GM12878 (cell line): ENCODE measurements around the gene COMMD1. TPM values are rescaled to one million over a fixed set of nuclear protein-coding genes. Genes with fewer than 3 reads are reported as not detected.

Source experiments
- ATAC-seq: fragments of 200-7000 bp; cut with Tn5 transposase; 3 replicates; pipeline ENCODE4 v1.9.1; 2020; ENCODE audit warnings: mild to moderate bottlenecking, moderate library complexity
- BruUV-seq: library from RNA; stranded (reverse); fragments of 400-500 nt; replicated peaks from 2 replicates; lab custom pipeline; 2021; lab: Mats Ljungman, UMichigan
- CTCF ChIA-PET: fragments of 300-600 bp; sonication (Branson Sonifier 250); formaldehyde crosslinking; extraction: SDS; loops from one replicate; lab custom pipeline; 2021; ENCODE audit warnings: inconsistent platforms; lab: Yijun Ruan, JAX
- POLR2A ChIA-PET: fragments of 350-600 bp; formaldehyde crosslinking; extraction: SDS; loops from one replicate; lab custom pipeline; 2021; ENCODE audit warnings: inconsistent platforms; lab: Charles Lee
- RAD21 ChIA-PET: fragments of 300-600 bp; sonication (Branson Sonifier 250); formaldehyde crosslinking; loops from one replicate; lab custom pipeline; 2023; ENCODE audit warnings: antibody characterized with exemption; ENCODE audit not compliant: unreplicated experiment; lab: Charles Lee
- SMC1A ChIA-PET: fragments of 300-600 bp; sonication (Branson Sonifier 250); formaldehyde crosslinking; loops from one replicate; lab custom pipeline; 2023; ENCODE audit not compliant: unreplicated experiment, uncharacterized antibody; lab: Charles Lee
- DNase-seq: peaks from one replicate; pipeline ENCODE4 v3.0.0-alpha.2; 2011; ENCODE audit warnings: low read depth, low spot score
- FAIRE-seq: peaks from 3 replicates; lab custom pipeline; 2011; peaks lifted over from hg19 to GRCh38; lab: Jason Lieb, UNC
- H2AFZ ChIP-seq: 2 replicates; pipeline ENCODE4 v1.6.0; 2011; ENCODE audit warnings: low read depth, low read length, control low read depth; ENCODE audit not compliant: control insufficient read depth
- H3K27ac ChIP-seq: 2 replicates; pipeline ENCODE4 v1.5.1; 2011; ENCODE audit warnings: control low read depth; ENCODE audit not compliant: control insufficient read depth, insufficient read depth
- H3K27me3 ChIP-seq, 2 experiments: replicated peaks in 1 of 2; 2 replicates each; pipeline versions ENCODE4 v1.6.0 to v1.6.1; 2011; ENCODE audit warnings: low read length in 1 of 2; ENCODE audit not compliant: control insufficient read depth in 2 of 2, insufficient read depth in 2 of 2
- H3K36me3 ChIP-seq, 2 experiments: 2 replicates each; pipeline ENCODE4 v1.5.1; 2011; ENCODE audit warnings: low read length in 1 of 2; ENCODE audit not compliant: control insufficient read depth in 2 of 2, insufficient read depth in 2 of 2
- H3K4me1 ChIP-seq: 2 replicates; pipeline ENCODE4 v1.6.1; 2011; ENCODE audit warnings: mild to moderate bottlenecking, low read length, moderate library complexity, mixed read lengths; ENCODE audit not compliant: control insufficient read depth, insufficient read depth
- H3K4me2 ChIP-seq: 2 replicates; pipeline ENCODE4 v1.6.0; 2011; ENCODE audit warnings: control low read depth; ENCODE audit not compliant: control insufficient read depth, insufficient read depth
- H3K4me3 ChIP-seq: fragments of 200-600 bp; sonication (generic); 2 replicates; pipeline ENCODE4 v1.5.1; 2016
- H3K79me2 ChIP-seq: 2 replicates; pipeline ENCODE4 v1.6.0; 2011; ENCODE audit warnings: low read length; ENCODE audit not compliant: control insufficient read depth, insufficient read depth
- H3K9ac ChIP-seq: 2 replicates; pipeline ENCODE4 v1.8.0; 2011; ENCODE audit warnings: low read length, control low read depth, mixed read lengths; ENCODE audit not compliant: control insufficient read depth, insufficient read depth
- H3K9me3 ChIP-seq: replicated peaks from 3 replicates; pipeline ENCODE4 v1.5.1; 2011; ENCODE audit warnings: mild to moderate bottlenecking, low read length; ENCODE audit not compliant: control insufficient read depth, insufficient read depth
- H4K20me1 ChIP-seq: 2 replicates; pipeline ENCODE4 v1.6.0; 2011; ENCODE audit not compliant: control insufficient read depth, insufficient read depth
- BMI1 ChIP-seq: fragments of 450-650 bp; IDR thresholded peaks from 2 replicates; pipeline ENCODE4 v1.6.1; 2016; ENCODE audit warnings: mild to moderate bottlenecking, moderate library complexity, borderline replicate concordance
- EZH2 ChIP-seq: IDR thresholded peaks from 2 replicates; pipeline ENCODE4 v1.6.1; 2012; ENCODE audit warnings: low read depth, mild to moderate bottlenecking, control low read depth, inconsistent platforms, low read length, borderline replicate concordance; ENCODE audit not compliant: control insufficient read depth
- FOXM1 ChIP-seq: IDR thresholded peaks from 2 replicates; pipeline ENCODE4 v1.6.1; 2012; ENCODE audit warnings: low read depth, mild to moderate bottlenecking, inconsistent platforms, low read length, moderate library complexity
- HDGF ChIP-seq: fragments of 450-650 bp; IDR thresholded peaks from 2 replicates; pipeline ENCODE4 v1.6.1; 2016; ENCODE audit warnings: antibody characterized with exemption
- KDM1A ChIP-seq: fragments of 200-600 bp; sonication (generic); IDR thresholded peaks from 2 replicates; pipeline ENCODE4 v1.6.1; 2016; ENCODE audit warnings: borderline replicate concordance
- NR2C1 ChIP-seq: fragments of 450-650 bp; IDR thresholded peaks from 2 replicates; pipeline ENCODE4 v1.6.1; 2017; ENCODE audit warnings: antibody characterized with exemption, mild to moderate bottlenecking, moderate library complexity
- POU2F2 ChIP-seq: IDR thresholded peaks from 3 replicates; pipeline ENCODE4 v1.6.1; 2011; ENCODE audit warnings: low read depth, mild to moderate bottlenecking, low read length, borderline replicate concordance
- RAD51 ChIP-seq: fragments of 450-650 bp; IDR thresholded peaks from 2 replicates; pipeline ENCODE4 v1.6.1; 2016; ENCODE audit warnings: moderate library complexity, mild to moderate bottlenecking, inconsistent platforms
- SRF ChIP-seq, 2 experiments: IDR thresholded peaks; 2 replicates each; pipeline ENCODE4 v1.6.1; 2011; ENCODE audit warnings: low read depth in 2 of 2, low read length in 2 of 2, mild to moderate bottlenecking in 1 of 2, moderate library complexity in 1 of 2
- ZNF622 ChIP-seq: fragments of 450-650 bp; IDR thresholded peaks from 2 replicates; pipeline ENCODE4 v1.6.1; 2017; ENCODE audit warnings: mild to moderate bottlenecking, inconsistent platforms
- WGBS: methylation state at CpG from one replicate; pipeline ENCODE4 v1.1.6; 2016; ENCODE audit warnings: low lambda C conversion rate; ENCODE audit not compliant: insufficient replicate concordance, insufficient coverage; ENCODE audit errors: missing lambda C conversion rate; 5-methylcytosine and 5-hydroxymethylcytosine counted together
- in situ Hi-C: fragments of 300-500 bp; cut with MboI; formaldehyde crosslinking; loops from 9 replicates; pipeline ENCODE4 v1.14.3; 2018; ENCODE audit warnings: mixed read lengths
- intact Hi-C: fragments of 100-400 bp; cut with micrococcal nuclease; formaldehyde crosslinking; loops from one replicate; pipeline ENCODE4 v1.14.2; 2022; ENCODE audit not compliant: unreplicated experiment
- polyA plus RNA-seq, 11 experiments: library from polyadenylated mRNA; depleted of rRNA in 4 of 11; unstranded in 6 of 11; stranded (reverse) in 5 of 11; fragments of >200 nt; fragmentation: Nextera tagmentation in 4 of 11; fragmentation: Illumina TruSeq in 1 of 11; extraction: Ambion mirVana in 4 of 11; extraction: Trizol in 1 of 11; gene quantifications; 1 replicate in 1 of 11; 2 replicates in 10 of 11; pipeline versions ENCODE4 v1.2.1 to v1.2.3, GENCODE V29; 2011 to 2016; ENCODE audit warnings: inconsistent platforms in 2 of 11, missing spikeins in 2 of 11, low read depth in 1 of 11
- total RNA-seq, 4 experiments: library from RNA; depleted of rRNA in 3 of 4; stranded (reverse); fragments of >200 nt in 3 of 4; fragmentation: Illumina TruSeq in 1 of 4; extraction: Trizol in 1 of 4; gene quantifications; 2 replicates each; pipeline versions ENCODE4 v1.2.1 to v1.2.3, GENCODE V29; 2013 to 2021
- TF ChIP-seq, protein P1 (sequence below), 3 experiments: IDR thresholded peaks in 2 of 3; conservative IDR thresholded peaks in 1 of 3; 2 replicates each; pipeline ENCODE4 v1.5.1; 2011; ENCODE audit warnings: low read depth in 3 of 3, low read length in 3 of 3, mild to moderate bottlenecking in 3 of 3, control low read depth in 2 of 3, moderate library complexity in 2 of 3, inconsistent platforms in 1 of 3, mixed read lengths in 1 of 3; ENCODE audit not compliant: control insufficient read depth in 2 of 3, insufficient read depth in 1 of 3; ENCODE audit errors: extremely low read depth in 1 of 3

The COMMD1 gene
- total and polyA plus RNA-seq, 10 of the 15 experiments (the other 5 are each of a cell fraction or from before 2014, with no cell fraction given) = 39.7 to 210 (median 53.7) TPM

DNA sequence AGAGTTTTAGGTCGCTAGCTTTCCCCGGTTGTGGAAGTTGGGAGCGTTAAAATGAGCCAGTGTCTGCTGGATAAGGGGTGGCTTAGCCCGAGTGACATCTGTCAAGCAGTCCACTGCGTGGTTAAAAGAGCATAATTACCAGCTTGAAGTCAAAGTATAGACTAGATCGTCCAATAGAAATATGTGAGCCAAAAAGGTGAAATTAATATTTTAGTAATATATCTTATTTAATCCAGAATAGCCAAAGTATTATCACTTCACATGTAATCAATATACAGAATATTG is 654 bp downstream of the COMMD1 start (continued):
- no peak for TF ChIP-seq KDM1A

DNA sequence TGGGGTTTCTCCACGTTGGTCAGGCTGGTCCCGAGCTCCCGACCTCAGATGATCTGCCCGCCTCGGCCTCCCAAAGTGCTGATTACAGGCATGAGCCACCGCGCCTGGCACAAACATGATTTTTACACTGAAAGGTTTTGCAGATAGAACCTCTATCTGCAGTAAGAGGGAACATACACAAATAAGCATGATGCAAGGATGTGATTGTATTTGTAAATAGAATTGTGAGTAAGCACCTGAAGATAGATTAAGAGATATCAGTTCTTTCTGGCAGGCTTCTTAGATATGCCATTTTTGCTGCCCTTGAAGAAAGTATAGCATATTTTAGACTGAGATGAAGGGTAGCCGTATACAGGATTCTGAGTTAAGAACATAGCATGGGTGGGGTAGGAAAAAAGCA is 3.6 kb downstream of the COMMD1 start:
- SMC1A ChIA-PET = no interaction called here
- no peak for FAIRE-seq
- POLR2A ChIA-PET = no interaction called here
- TF ChIP-seq EZH2 = no peak
- TF ChIP-seq, protein P1, sequence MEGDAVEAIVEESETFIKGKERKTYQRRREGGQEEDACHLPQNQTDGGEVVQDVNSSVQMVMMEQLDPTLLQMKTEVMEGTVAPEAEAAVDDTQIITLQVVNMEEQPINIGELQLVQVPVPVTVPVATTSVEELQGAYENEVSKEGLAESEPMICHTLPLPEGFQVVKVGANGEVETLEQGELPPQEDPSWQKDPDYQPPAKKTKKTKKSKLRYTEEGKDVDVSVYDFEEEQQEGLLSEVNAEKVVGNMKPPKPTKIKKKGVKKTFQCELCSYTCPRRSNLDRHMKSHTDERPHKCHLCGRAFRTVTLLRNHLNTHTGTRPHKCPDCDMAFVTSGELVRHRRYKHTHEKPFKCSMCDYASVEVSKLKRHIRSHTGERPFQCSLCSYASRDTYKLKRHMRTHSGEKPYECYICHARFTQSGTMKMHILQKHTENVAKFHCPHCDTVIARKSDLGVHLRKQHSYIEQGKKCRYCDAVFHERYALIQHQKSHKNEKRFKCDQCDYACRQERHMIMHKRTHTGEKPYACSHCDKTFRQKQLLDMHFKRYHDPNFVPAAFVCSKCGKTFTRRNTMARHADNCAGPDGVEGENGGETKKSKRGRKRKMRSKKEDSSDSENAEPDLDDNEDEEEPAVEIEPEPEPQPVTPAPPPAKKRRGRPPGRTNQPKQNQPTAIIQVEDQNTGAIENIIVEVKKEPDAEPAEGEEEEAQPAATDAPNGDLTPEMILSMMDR (IDR thresholded peaks at IDR 0.05 in 2 of 3, conservative IDR thresholded peaks at IDR 0.05 in 1 of 3; ENCODE audit: control insufficient read depth in 2 of 3, extremely low read depth in 1 of 3, insufficient read depth in 1 of 3, low read depth in 3 of 3, low read length in 3 of 3) = no peak
- TF ChIP-seq, all 136 proteins: peak for 0
- no TSS peak for BruUV-seq
- no peaks in the 10 kb centered on the region for H3K9me3 ChIP-seq
- H3K27ac ChIP-seq = no peak overlapping the region
- H3K4me2 ChIP-seq = no peak overlapping the region
- no peaks in the 10 kb centered on the region for H3K36me3 ChIP-seq
- no peak overlapping the region for H3K9ac ChIP-seq
- H3K4me1 ChIP-seq = no peaks in the 10 kb centered on the region
- no peaks in the 10 kb centered on the region for H3K27me3 ChIP-seq
- ATAC-seq = no peak
- H2AFZ ChIP-seq = no peak overlapping the region
- CTCF ChIA-PET = no interaction called here
- H3K79me2 ChIP-seq = peaks cover 18% of the 10 kb centered on the region
- WGBS = 98% methylated on average over 8 of the region's 8 CpGs
- no peaks in the 10 kb centered on the region for H4K20me1 ChIP-seq
- RAD21 ChIA-PET = no interaction called here
- no peak overlapping the region for H3K4me3 ChIP-seq
- no peak for DNase-seq
- in situ Hi-C loops = no loop called here
- intact Hi-C loops = no loop called here

DNA sequence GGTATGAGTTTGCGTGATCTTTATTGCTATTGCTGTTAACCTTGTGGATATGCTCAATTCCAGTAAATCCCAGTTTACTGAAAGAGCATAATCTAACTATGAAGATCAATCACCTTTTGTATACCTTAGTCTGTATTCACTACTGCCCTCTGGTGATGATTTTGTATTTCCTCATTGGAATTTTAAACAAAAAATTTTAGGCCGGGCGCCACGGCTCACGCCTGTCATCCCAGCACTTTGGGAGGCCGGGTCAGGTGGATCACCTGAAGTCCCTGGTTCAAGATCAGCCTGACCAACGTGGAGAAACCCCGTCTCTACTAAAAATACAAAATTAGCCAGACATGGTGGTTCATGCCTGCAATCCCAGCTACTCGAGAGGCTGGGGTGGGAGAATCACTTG is 5.1 kb downstream of the COMMD1 start:
- POLR2A ChIA-PET = no interaction called here
- no peaks in the 10 kb centered on the region for H3K27me3 ChIP-seq
- in situ Hi-C loops = no loop called here
- TF ChIP-seq, protein P1 (IDR thresholded peaks at IDR 0.05 in 2 of 3, conservative IDR thresholded peaks at IDR 0.05 in 1 of 3; ENCODE audit: control insufficient read depth in 2 of 3, extremely low read depth in 1 of 3, insufficient read depth in 1 of 3, low read depth in 3 of 3, low read length in 3 of 3) = peak in 2 of 3 experiments; percentile 12 to 19; a peak in 2 of 6 replicates
- TF ChIP-seq POU2F2 (no peak), NR2C1 (no peak), RAD51 (no peak), FOXM1 (no peak), BMI1 (no peak), HDGF (no peak), SRF (IDR thresholded peaks at IDR 0.05; ENCODE audit: low read depth in 2 of 2, low read length in 2 of 2) (no peak), ZNF622 (no peak)
- TF ChIP-seq, all 136 proteins: peak for 1
- Histone ChIP-seq H3K9me3 (no peaks in the 10 kb centered on the region), H2AFZ (no peak overlapping the region), H3K79me2 (peaks cover 17% of the 10 kb centered on the region), H3K27ac (no peak overlapping the region), H4K20me1 (no peaks in the 10 kb centered on the region), H3K9ac (no peak overlapping the region), H3K4me1 (no peaks in the 10 kb centered on the region), H3K4me3 (no peak overlapping the region), H3K4me2 (no peak overlapping the region), H3K36me3 (no peaks in the 10 kb centered on the region)
- RAD21 ChIA-PET = interaction anchor here (0.6 to 0.7 kb wide), 2 partner anchors 218 to 665 kb away, joined by 3 read pairs; no protein-coding TSS in a partner anchor
- SMC1A ChIA-PET = no interaction called here
- no peak for ATAC-seq
- no TSS peak for BruUV-seq
- intact Hi-C loops = loop anchor here (10.0 kb wide), 1 partner anchor 394 kb away; no protein-coding TSS in a partner anchor
- 86% methylated on average over 9 of the region's 9 CpGs for WGBS
- DNase-seq = no peak
- CTCF ChIA-PET = interaction anchor here (0.6 to 1.2 kb wide), 3 partner anchors 253 to 499 kb away, joined by 3 to 6 read pairs (median 3); no protein-coding TSS in a partner anchor
- no peak for FAIRE-seq
